Lower leg skin (tissue), 3 donors: ENCODE data around the gene KRTAP12-4.

Experiments used
- POLR2A ChIP-seq, 2 donors: fragments of 450-650 bp; IDR thresholded peaks; one replicate each; pipeline ENCODE4 v1.6.1; 2016 to 2017; ENCODE audit warnings: antibody characterized with exemption in 2 of 2, mild to moderate bottlenecking in 1 of 2, moderate library complexity in 1 of 2
- TF ChIP-seq, protein P1 (sequence below), 3 donors: fragments of 450-650 bp; IDR thresholded peaks; one replicate each; pipeline ENCODE4 v1.5.1; 2016; ENCODE audit warnings: antibody characterized with exemption in 3 of 3, mild to moderate bottlenecking in 3 of 3, moderate library complexity in 2 of 3

DNA sequence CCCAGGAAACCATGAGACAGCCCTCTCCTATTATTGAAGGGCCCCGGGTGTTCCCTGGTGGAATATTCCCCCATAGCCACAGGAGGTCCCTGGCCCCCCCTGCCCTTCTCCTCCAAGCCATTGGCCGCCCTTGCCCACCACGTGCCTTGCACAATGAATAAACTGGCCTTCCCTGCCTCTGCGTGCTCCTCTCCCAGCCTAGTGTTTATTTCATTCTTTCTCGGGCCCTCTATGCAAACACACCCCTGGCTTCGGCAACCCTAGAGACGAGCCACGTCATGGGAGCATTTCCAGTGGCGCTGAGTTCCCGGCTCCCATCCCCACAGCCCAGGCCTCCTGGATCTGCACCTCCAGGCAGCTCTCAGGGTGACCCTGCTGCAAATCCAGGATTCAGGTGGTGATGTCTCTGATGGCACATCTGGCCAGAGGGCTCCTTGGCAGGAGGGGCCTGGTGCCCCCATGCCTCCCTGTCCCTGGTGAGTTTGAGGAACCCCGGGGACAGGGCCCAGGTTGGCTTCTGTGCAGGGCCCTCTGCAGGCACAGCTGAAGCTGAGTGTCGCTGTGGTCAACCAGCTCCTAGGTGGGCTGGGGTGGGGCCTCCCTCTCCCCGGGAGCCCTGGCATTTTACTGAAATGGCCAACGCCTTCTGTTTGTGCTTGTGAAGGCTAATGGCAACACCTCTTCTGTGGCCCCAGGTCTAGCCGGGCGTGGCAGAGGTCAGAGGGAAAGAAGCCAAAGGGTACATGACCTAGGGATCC lies 48.7 kb upstream of the KRTAP12-4 start:
- TF ChIP-seq, protein P1, sequence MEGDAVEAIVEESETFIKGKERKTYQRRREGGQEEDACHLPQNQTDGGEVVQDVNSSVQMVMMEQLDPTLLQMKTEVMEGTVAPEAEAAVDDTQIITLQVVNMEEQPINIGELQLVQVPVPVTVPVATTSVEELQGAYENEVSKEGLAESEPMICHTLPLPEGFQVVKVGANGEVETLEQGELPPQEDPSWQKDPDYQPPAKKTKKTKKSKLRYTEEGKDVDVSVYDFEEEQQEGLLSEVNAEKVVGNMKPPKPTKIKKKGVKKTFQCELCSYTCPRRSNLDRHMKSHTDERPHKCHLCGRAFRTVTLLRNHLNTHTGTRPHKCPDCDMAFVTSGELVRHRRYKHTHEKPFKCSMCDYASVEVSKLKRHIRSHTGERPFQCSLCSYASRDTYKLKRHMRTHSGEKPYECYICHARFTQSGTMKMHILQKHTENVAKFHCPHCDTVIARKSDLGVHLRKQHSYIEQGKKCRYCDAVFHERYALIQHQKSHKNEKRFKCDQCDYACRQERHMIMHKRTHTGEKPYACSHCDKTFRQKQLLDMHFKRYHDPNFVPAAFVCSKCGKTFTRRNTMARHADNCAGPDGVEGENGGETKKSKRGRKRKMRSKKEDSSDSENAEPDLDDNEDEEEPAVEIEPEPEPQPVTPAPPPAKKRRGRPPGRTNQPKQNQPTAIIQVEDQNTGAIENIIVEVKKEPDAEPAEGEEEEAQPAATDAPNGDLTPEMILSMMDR (IDR thresholded peaks at IDR 0.05): no peak
- no peak for TF ChIP-seq POLR2A (IDR thresholded peaks at IDR 0.05)
